HepG2 (cell line): ENCODE results near the gene CCDC69. TPM values are rescaled to one million over a fixed set of nuclear protein-coding genes. Genes with fewer than 3 reads are reported as not detected.

Source experiments
- BCL6 ChIP-seq: IDR thresholded peaks from 2 replicates; pipeline ENCODE4 v1.6.1; 2016; ENCODE audit warnings: missing genetic modification reagents, missing compliant biosample characterization
- CCAR2 ChIP-seq: fragments of 200-400 bp; formaldehyde crosslinking; optimal IDR thresholded peaks from 2 replicates; pipeline ENCODE3; 2018; ENCODE audit warnings: low read depth, mild to moderate bottlenecking, low read length, moderate library complexity
- CREB3 ChIP-seq: sonication (generic); formaldehyde crosslinking; IDR thresholded peaks from 2 replicates; pipeline ENCODE4 v1.5.0; 2020; ENCODE audit warnings: missing genetic modification reagents
- EP300 ChIP-seq, 3 experiments: sonication (generic) in 1 of 3; formaldehyde crosslinking in 1 of 3; IDR thresholded peaks; 2 replicates each; pipeline versions ENCODE4 v1.5.1 to v1.6.1; 2011 to 2020; ENCODE audit warnings: low read depth in 2 of 3, low read length in 2 of 3, borderline replicate concordance in 1 of 3, improper control_type of control experiment in 1 of 3, mild to moderate bottlenecking in 1 of 3, missing genetic modification reagents in 1 of 3, moderate library complexity in 1 of 3
- HOXA7 ChIP-seq: sonication (generic); formaldehyde crosslinking; IDR thresholded peaks from 2 replicates; pipeline ENCODE4 v1.8.1; 2022; ENCODE audit warnings: mild to moderate bottlenecking, missing genetic modification reagents, moderate library complexity
- IKZF1 ChIP-seq: fragments of 450-650 bp; IDR thresholded peaks from 2 replicates; pipeline ENCODE4 v1.7.1; 2016
- KAT8 ChIP-seq: IDR thresholded peaks from 2 replicates; pipeline ENCODE4 v1.6.1; 2016; ENCODE audit warnings: missing genetic modification reagents, missing compliant biosample characterization
- KLF16 ChIP-seq, 2 experiments: sonication (generic) in 1 of 2; formaldehyde crosslinking in 1 of 2; IDR thresholded peaks; 2 replicates each; pipeline versions ENCODE4 v1.6.1 to v1.8.0; 2016 to 2023; ENCODE audit warnings: missing genetic modification reagents in 2 of 2, missing compliant biosample characterization in 1 of 2
- MYC ChIP-seq: sonication (generic); formaldehyde crosslinking; IDR thresholded peaks from 2 replicates; pipeline ENCODE4 v1.9.0; 2021; ENCODE audit warnings: missing genetic modification reagents, borderline replicate concordance
- NFE2L2 ChIP-seq: fragments of 150-350 bp; IDR thresholded peaks from 2 replicates; pipeline ENCODE4 v1.6.1; 2014; ENCODE audit warnings: low read length
- RXRA ChIP-seq: sonication (generic); formaldehyde crosslinking; IDR thresholded peaks from 2 replicates; pipeline ENCODE4 v1.5.1; 2020; ENCODE audit warnings: missing genetic modification reagents
- SCMH1 ChIP-seq: sonication (generic); formaldehyde crosslinking; IDR thresholded peaks from 2 replicates; pipeline ENCODE4 v1.9.0; 2021; ENCODE audit warnings: missing genetic modification reagents, mild to moderate bottlenecking, borderline replicate concordance
- TBX2 ChIP-seq: sonication (generic); formaldehyde crosslinking; IDR thresholded peaks from 2 replicates; pipeline ENCODE4 v1.5.0; 2020; ENCODE audit warnings: missing genetic modification reagents, mild to moderate bottlenecking, borderline replicate concordance
- TFE3 ChIP-seq: IDR thresholded peaks from 2 replicates; pipeline ENCODE4 v1.6.1; 2016
- THYN1 ChIP-seq: sonication (generic); formaldehyde crosslinking; IDR thresholded peaks from 2 replicates; pipeline ENCODE4 v1.8.1; 2023; ENCODE audit warnings: low read depth, mild to moderate bottlenecking, moderate library complexity, missing genetic modification reagents, borderline replicate concordance
- YY1 ChIP-seq: IDR thresholded peaks from 2 replicates; pipeline ENCODE4 v1.6.1; 2011; ENCODE audit warnings: low read length, low read depth, moderate library complexity, mild to moderate bottlenecking; ENCODE audit not compliant: insufficient read depth, insufficient replicate concordance
- ZBTB26 ChIP-seq: IDR thresholded peaks from 2 replicates; pipeline ENCODE4 v1.6.1; 2016; ENCODE audit warnings: missing compliant biosample characterization, missing genetic modification reagents, borderline replicate concordance
- ZBTB43 ChIP-seq: sonication (generic); formaldehyde crosslinking; conservative IDR thresholded peaks from 2 replicates; pipeline ENCODE4 v1.4.0; 2020; ENCODE audit warnings: missing genetic modification reagents
- ZFAT ChIP-seq: sonication (generic); formaldehyde crosslinking; conservative IDR thresholded peaks from 2 replicates; pipeline ENCODE4 v1.8.1; 2023; ENCODE audit warnings: missing genetic modification reagents, inconsistent platforms
- ZNF3 ChIP-seq: IDR thresholded peaks from 2 replicates; pipeline ENCODE4 v1.7.0; 2017; ENCODE audit warnings: inconsistent platforms
- ZNF326 ChIP-seq: sonication (generic); formaldehyde crosslinking; IDR thresholded peaks from 2 replicates; pipeline ENCODE4 v1.4.0; 2020; ENCODE audit warnings: missing genetic modification reagents, borderline replicate concordance
- ZNF383 ChIP-seq: sonication (generic); formaldehyde crosslinking; IDR thresholded peaks from 2 replicates; pipeline ENCODE4 v1.4.0; 2020; ENCODE audit warnings: missing genetic modification reagents, mild to moderate bottlenecking, borderline replicate concordance
- ZNF446 ChIP-seq: sonication (generic); formaldehyde crosslinking; IDR thresholded peaks from 2 replicates; pipeline ENCODE4 v1.5.0; 2020; ENCODE audit warnings: mild to moderate bottlenecking, missing genetic modification reagents
- ZNF543 ChIP-seq: sonication (generic); formaldehyde crosslinking; IDR thresholded peaks from 2 replicates; pipeline ENCODE4 v1.4.0; 2020; ENCODE audit warnings: mild to moderate bottlenecking, missing genetic modification reagents
- polyA plus RNA-seq, 8 experiments: library from polyadenylated mRNA; depleted of rRNA in 3 of 8; stranded (reverse) in 7 of 8; unstranded in 1 of 8; fragments of >200 nt; fragmentation: Illumina TruSeq in 4 of 8; extraction: Trizol in 4 of 8; gene quantifications; 2 replicates each; pipeline versions ENCODE4 v1.2.1 to v1.2.3, GENCODE V29; 2011 to 2016; ENCODE audit warnings: low read depth in 4 of 8, missing spikeins in 1 of 8, mixed read lengths in 1 of 8; ENCODE audit not compliant: insufficient read depth in 1 of 8
- total RNA-seq, 5 experiments: library from RNA; depleted of rRNA; stranded (reverse); fragments of >200 nt; fragmentation: Illumina TruSeq; extraction: Trizol; gene quantifications; 2 replicates each; pipeline ENCODE4 v1.2.3, GENCODE V29; 2016; ENCODE audit warnings: low read depth in 1 of 5

CCDC69 gene
- total and polyA plus RNA-seq, 2 of the 13 experiments (the other 11 are each of a cell fraction or from before 2014, with no cell fraction given): 12.2 to 45.2 TPM

- TF ChIP-seq IKZF1 (no peak), CCAR2 (no peak), ZNF543 (CRISPR knock-in tag) (no peak), SCMH1 (CRISPR knock-in tag) (no peak), KAT8 (CRISPR knock-in tag) (peak; percentile 58; the same call in 1 of the 2 replicates), EP300 (IDR thresholded peaks at IDR 0.05; ENCODE audit: low read depth in 2 of 2, low read length in 2 of 2) (0 out of 4 replicates have a peak, but pooled peaks of 1 of the 2 experiments have one; percentile 22), EP300 (CRISPR knock-in tag; IDR thresholded peaks at IDR 0.05; ENCODE audit: borderline replicate concordance) (0 out of 2 replicates have a peak, but pooled peaks have one; percentile 21), ZBTB43 (no peak), ZNF383 (CRISPR knock-in tag) (no peak), RXRA (CRISPR knock-in tag) (peak; percentile 87), MYC (peak; percentile 71; the same call in 1 of the 2 replicates), BCL6 (CRISPR knock-in tag) (peak; percentile 42; the same call in 1 of the 2 replicates), ZNF3 (CRISPR knock-in tag) (no peak), TFE3 (CRISPR knock-in tag) (no peak), ZFAT (CRISPR knock-in tag) (no peak), THYN1 (no peak), YY1 (no peak), KLF16 (CRISPR knock-in tag; IDR thresholded peaks at IDR 0.05) (no peak), ZBTB26 (CRISPR knock-in tag) (0 out of 2 replicates have a peak, but pooled peaks have one; percentile 47), TBX2 (CRISPR knock-in tag) (no peak; the same call in 1 of the 2 replicates), ZNF326 (CRISPR knock-in tag) (no peak), CREB3 (CRISPR knock-in tag) (no peak), ZNF446 (CRISPR knock-in tag) (no peak), NFE2L2 (no peak), HOXA7 (CRISPR knock-in tag) (no peak)
Measured at GRCh38 chr5:151155775-151156506, 68.0 kb downstream of the CCDC69 start (continued).
